NCI-H2107 treated with DMSO at 0.1 percent for 48 hours (cell line): Measurements from ENCODE around the gene CBX7.
"Not testable (repeated sequence)": the region's sequence is repeated elsewhere in the genome, so short reads cannot be mapped to it uniquely, and the experiment has no call there.

Experiments used
- DNase-seq: peaks from one replicate; lab custom pipeline; 2025; ENCODE audit not compliant: unreplicated experiment; lab: John Stamatoyannopoulos, UW

CBX7 gene

DNA sequence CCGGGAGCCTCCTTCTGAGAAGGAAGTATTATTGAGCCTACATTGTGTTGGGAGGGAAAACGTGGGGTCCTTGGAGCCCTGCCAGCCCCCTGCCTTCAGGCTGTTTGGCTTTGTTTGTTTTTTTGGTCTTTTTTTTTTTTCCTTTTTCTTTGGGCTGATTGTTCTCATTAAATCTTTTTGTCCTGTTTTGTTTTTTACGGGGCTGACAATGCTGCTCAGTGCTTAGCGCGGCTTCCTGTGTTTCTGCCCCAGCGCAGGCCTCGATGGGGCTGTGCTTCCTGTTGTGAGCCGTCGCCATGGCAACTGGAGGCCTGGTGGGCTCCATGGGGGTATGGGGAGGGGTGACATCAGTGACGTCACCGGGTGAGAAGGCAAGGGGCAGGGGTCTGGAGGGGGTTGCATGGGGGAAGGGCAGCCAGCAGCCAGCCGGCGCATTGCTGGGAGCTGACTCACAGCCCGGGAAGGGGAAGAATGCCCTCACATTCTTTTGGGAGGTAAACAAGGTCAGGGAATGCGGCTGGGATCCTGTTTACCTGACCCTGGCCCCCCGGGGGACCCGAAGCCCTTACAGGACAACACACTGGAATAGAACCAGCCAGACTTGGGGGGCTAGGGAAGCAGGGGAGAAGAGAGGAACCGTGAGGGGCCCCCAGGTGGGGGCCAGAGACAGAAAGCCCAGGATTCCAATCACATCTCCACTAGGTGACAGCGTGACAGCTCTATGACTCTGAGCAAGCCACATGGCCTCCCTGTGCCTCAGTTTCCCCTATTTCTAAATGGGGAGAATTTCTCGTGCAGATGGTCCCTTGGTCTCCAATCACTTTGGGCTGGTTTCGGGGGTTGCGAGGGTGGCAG, 22.2 kb upstream of the CBX7 start:
- DNase-seq: no peak

DNA sequence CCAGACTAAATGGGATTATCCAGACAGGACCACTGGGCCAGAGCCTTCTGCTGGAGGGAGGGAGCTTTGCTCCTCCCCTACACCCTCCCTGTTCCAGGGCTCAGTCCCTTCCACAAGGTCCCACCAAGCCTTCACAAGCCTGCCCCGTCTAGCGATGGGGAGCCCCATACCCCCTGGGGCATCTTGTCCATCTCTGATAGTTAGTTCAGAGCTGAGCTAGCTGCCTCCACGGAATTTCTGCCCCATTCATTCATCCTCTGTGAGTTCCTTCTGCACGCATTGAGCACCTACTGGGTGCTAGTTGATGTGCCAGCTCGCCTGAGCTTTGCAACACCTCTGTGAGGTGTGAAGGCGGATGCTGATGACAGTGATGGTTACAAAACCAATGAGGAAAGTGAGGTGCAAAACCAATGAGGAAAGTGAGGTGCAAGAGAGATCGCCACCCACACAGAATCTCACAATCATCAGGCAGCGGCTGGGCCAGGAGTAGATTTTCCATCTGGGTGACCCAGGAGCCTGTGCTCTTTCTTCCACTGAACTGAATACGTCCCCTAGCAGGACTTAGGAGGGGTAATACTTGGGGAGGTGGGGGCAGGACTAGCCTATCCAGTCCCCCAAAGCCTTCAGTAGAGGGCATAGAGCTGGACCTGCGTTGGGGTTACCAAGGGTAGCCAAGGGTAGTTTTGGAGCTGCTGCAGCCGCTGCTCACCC, 21.5 kb upstream of the CBX7 start:
- no peak for DNase-seq

DNA sequence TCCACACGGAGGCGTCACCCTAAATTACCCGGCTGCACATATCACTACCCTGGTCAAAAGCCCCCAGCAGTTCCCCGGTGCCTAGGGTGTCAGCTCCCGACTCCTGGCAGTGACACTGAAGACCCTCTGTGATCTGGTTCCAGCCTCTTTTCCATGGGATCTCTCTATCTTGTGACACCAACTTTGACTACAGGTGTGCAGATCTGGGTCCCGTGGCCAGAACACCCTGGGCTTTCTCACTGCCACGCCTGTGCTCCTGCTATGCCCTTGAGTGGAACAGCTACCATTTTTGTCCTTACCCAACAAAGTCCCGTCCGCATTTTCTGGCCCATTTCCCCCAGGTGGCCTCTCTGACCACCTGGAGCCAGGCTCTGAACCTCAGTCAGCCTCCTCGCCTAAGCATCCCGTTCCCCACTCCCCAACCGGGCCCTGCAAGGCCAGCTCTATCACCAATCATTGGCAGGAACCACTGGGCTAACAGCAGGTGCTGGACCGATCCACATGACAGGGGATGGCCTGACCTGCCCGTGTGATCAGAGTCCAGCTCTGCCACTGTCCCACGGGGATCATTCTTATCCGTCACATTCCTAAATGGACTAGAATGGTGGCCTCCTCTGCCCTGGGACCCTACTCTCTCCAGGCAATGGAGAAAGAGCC, 20.7 kb upstream of the CBX7 start:
- DNase-seq: no peak

DNA sequence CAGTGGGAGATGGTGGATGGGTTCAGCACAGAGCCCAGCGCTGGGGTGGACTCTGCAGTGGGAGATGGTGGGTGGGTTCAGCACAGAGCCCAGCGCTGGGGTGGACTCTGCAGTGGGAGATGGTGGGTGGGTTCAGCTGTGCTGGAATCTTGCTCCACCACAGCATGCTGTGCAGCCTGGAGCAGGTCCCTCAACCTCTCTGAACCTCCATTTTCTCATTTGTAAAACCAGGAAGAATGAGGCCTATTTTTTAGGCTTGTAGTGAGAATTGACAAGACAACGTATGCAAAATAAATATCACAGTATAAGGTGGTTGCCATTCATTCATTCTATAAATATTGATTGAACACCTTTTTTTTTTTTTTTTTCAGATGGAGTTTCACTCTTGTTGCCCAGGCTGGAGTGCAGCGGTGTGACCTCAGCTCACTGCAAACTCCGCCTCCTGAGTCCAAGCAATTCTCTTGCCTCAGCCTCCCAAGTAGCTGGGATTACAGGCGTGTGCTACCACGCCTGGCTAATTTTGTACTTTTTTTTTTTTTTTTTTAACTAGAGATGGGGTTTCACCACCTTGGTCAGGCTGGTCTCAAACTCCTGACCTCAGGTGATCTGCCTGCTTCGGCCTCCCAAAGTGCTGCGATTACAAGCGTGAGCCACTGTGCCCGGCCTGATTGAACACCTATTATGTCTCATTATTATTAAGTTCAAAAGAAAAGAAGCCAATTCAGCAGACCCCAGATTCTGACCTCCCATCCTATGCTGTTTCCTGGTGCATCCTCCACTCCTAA, 20.0 kb upstream of the CBX7 start:
- DNase-seq: not testable (repeated sequence)

DNA sequence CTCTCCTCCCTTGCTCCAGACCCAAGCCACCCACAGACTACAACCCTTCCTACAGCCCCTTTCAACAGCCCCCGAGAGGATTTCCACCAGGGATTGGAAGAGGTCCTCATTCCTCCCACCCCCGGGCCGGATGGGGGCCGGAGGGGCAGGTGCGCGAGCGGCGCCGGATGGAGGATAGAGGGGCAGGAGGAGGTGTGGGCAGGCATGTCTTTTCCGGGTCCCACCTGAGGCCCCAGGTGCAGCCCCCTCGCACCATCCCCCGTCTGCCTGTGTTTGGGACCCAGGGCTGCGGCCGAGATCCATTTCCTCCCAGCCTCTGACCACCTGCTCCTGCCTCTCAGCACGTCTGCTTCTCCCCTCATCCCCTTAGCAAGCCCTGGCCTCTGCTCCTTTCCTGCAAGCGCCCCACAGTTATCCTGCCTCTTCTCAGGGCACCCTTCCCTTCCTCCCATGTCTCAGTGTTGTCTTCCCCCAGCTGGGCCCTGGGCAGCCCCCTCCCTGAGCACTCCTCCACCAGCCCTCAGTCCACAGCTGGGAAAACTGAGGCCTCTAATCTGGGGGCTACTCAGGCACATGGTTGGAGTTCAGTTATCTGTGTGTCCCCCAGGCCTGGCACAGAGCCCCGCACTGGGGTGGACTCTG, 19.3 kb upstream of the CBX7 start:
- DNase-seq: no peak

DNA sequence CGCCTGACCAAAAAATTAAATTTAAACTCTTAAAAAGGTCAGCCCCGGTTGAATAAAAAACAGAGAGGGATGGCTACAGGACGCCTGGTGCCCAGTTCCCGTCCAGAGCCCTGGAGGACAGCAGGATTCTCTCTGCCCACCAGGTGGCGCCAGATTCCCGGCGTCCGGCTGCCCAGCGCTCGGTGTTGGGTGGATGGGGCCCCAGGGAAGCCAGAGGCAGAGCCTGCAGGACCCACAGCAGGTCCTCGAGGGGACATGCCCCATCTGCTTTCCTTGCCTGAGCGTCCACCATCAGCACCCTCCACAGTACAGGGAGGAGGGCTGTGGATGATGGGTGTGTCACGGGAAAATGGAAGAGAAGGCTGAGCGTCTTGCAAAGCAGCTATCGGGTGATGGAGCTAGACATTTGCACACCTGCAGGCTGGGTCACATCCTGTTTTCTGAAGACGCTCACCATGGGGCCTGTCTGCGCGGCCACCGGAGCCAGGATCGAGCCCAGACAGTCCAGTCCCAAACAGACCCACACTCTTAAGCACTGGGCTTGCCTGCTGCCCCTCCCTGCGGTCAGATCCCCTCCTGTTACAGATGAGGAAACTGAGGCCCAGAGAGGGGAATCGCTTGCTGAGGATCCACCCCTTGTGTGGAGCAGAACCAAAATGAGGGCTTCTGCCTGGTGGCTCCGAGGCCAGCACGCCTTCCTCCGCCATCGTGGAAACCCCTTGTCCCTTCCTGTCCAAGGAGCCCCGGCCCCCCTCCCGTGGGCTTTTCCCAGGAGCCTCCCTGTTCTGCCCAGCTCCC, 18.5 kb upstream of the CBX7 start:
- peak; percentile 8 for DNase-seq

DNA sequence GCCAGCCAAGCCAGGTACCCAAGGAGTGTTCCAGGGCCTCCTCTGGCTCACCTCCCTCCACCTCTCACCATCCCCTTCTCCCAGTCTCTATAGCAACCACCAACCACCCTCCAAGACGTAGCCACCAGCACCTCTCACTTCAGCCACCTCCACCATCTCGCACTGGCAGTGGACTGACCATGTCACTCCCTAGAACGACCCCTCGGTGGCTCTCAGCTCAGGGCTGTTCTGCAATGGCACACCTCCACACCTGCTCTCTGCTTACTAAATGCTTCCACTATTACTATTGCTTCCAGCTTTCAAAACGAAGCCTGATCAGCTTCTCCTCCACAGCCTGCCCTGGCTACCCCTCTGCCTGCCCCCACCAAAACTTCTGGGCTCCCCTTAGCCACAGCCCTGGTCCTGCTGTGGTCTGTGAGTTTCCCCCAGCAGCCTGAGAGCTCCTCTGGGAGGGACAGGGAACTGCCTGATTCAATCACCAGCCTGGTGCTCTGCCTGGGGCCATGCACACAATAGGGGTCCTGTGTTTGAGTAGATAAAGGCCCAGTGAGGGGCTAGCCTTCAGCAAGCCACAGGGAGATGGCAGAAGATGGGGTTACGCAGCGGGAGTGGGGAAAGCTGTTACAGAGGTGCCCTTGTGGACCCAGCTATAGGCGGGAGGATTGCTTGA, 17.5 kb upstream of the CBX7 start:
- no peak for DNase-seq

DNA sequence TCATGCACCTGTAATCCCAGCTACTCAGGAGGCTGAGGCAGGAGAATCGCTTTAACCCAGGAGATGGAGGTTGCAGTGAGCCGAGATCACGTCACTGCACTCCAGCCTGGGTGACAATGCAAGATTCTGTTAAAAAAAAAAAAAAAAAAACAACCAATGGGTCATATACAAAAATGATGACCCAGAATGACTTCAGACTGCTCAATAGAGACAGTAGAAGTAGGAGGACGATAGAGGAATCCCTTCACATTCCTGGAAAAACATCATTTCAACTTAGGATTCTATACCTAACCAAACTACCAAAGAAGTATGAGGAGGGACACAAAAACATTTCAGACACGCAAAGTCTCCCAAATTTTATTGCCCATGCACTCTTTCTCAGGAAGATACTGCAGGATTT, 14.1 kb upstream of the CBX7 start:
- no peak for DNase-seq

DNA sequence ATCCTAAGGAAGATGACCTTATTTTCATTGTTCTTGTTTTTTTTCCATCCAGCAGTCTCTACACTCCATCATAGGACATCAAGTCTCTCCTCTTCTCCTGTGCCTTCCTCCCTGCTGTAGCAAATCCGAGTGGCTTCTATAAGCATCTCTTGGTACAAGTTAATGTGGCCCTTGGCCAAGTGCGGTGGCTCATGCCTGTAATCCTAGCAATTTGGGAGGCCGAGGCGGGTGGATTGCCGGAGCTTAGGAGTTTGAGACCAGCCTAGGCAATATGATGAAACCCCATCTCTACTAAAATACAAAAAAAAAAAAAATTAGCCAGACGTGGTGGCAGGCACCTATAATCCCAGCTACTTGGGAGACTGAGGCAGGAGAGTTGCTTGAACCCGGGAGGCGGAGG, 3.6 kb upstream of the CBX7 start:
- not testable (repeated sequence) for DNase-seq

DNA sequence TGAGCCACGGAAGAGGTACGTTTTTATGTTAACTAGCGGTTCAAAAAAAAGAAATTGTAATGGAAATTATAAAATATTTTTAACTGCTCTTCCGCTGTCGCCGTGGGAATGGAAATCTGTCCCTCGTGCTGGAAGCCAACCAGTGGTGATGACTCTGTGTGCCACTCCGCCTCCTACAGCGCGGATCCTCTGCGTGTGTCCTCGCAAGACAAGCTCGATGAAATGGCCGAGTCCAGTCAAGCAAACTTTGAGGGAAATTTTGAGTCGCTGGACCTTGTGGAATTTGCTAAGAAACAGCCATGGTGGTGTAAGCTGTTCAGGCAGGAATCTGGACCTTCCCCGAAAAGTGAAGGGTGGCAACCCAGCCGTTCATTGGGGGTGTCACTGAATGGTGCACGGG, 2.9 kb upstream of the CBX7 start:
- DNase-seq: no peak

DNA sequence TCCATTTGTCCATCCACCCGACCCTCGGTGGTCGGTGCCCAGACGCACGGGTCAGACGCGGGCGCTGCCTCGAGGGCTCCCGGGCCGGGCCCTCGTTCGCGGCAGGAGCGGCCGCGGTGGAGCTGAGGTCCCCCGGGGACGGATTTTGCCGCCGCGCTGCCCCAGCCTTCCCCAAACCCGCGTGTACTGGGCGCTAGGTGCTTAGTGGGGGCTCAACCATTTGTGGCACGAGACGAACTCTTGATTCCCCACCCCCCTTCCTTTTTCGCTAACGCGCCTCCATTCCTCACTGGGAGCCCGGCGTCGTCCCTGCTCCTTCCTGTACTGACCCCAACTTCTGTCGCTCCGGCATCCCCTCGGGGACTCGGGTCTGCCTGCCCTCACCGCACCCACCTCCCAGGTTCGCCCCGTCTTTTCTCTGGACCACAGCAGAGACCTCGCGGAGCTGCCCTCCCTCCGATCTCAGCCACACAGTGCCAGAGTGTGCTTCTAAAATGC, 789 bp upstream of the CBX7 start:
- DNase-seq: no peak

DNA sequence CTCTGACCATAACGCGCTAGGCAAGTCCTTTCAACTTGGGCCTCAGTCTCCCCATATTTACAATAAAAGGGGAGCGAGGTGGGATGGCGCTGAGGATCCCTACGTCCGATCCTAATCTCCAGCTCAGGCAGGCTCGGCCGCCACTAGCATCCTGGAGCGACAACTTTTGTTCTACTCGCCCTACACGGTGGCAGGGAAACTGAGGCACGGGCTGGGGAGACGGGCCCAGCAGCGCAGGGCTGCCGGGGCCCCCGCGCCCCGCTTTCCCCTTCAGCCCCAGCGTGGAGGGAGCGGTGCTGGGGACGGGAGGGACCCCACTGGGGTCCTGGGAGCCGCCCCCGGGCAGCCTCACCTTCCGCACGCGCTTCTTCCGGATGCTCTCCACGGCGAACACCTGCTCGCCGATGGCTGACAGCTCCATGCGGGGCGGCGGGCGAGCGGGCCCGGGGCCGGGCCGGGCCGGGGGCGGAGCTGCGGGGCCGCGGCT, 413 bp downstream of the CBX7 start:
- no peak for DNase-seq

DNA sequence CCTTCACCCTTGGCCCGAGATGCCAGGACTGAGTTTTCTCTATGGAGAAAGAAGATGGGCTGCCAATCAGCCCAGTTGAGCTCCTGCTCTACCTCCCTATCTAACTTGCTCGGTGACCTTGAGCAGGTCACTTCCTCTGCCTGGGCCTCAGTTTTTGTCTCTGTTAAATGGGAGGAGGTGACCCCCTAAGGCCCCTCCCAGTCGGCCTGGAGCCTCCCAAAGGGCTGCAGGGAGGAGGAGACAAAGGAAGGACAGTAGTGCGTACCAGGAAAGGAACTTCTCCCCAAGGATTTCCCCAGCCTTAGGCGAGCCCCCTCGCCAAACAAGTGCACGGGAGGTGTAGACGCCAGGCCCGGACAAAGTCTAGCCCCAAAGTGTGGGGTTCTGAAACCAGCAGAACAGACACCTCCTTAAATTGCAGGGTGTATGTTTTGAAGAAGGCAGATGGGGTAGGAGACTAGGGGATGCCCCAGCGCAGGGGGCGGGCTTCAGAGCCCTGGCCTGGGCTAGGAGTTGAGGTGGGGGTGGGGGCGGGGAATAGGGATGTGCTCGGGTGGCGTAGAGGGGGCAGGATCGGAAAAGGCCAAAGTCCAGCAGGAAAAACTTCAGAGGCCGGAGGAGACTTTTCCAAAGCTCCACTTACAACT, 1.0 kb downstream of the CBX7 start:
- DNase-seq: no peak

DNA sequence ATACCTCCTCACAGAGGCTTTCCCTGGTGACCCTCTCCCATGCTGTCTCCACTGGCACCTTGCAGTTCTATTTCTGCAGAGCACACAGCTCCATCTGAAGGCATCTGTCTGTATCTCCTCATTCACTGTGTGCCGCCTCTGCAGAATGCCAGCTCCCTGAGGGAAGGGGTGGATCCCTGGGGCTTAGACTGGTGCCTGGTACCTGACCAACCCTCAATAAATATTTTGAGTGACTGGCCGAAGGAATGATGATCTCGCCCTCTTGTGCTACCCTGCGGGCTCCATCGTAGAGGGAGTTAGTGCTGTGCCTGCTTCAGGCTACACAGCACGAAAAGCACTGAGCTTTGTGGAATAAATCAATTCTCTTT, 1.6 kb downstream of the CBX7 start:
- no peak for DNase-seq

DNA sequence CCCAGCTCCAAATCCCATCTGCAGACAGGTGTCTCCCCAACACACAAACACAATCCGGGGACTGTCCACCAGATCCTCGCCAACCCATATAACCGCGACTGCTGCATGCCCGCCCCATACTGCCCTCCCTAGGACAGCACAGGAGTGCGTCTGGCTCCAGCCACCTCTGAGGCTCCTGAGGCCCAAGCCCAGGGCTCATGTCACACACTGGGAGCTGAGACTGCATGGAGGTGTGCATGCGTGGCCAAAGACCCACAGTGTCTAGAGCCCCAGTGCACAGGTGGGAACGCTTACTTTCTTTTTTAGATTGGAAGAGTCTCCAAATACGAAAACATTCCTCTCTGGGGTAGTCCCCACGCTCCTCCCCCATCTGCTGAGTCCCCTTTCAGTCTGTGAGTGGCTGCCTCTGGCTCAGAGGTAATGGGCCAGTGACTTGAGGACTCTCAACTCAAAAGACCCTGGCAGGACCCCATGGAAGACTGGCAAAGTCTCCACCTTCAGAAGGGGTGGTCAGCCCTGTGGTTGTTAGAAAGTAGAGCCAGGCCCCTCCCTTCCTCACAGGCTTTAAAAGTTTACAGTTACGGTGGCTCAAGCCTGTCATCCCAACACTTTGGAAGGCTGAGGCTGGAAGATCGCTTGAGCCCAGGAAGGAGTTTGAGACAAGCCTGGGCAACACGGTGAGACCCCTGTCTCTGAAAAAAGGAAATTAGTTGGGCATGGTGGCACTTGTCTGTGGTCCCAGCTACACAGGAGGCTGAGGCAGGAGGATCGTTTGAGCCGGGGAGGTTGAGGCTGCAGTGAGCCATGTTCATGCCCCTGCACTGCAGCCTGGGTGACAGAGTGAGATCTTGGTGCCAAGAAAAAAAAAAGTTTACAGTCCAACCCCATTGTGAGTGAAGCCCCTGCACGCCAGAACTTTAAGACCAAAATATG, 2.3 kb downstream of the CBX7 start:
- no peak for DNase-seq

DNA sequence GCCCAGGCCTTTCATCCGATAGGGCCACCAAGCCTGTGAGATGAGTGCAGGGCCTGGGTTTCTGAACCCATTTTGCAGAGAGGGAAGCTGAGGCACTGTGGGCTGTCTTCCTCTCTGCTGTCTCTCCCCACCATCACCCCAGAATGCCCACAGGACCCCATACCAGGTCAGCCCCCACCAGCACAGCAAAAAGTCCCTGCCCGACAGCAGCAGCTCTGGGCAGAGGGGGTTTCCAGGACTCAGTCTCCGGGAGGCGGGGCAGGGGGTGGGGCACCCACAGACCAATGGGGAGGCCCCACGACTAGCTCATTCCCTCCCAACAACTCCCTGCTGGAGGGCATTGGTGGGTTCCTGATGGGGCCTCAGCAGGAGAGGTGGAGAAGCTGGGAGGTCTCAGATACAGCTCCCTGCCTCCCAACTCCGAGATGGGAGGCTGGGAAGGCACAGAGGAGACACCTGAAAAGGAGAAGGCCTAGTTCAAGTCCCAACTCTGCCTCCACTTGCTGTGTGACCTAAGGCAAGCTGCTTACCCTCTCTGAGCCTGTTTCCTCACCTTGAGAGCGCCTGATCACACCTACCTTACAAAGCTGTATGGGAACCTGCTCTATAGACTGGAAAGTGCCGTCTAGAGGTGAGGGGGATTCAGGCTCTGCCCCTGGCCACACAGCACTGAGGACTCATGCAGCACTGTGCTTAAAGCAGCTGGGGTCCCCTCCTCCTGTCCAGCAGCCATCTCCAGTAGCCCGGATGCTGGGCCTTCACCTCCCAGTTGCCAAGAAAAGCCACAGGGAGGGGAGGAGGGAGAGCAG, 3.5 kb downstream of the CBX7 start:
- no peak for DNase-seq
